ENCODE results near the gene LRSAM1. TPM values are rescaled to one million over a fixed set of nuclear protein-coding genes. Genes with fewer than 3 reads are reported as not detected.

LRSAM1 gene
- total RNA-seq, 1 donor from 2014 or later = 27.5 TPM

DNA sequence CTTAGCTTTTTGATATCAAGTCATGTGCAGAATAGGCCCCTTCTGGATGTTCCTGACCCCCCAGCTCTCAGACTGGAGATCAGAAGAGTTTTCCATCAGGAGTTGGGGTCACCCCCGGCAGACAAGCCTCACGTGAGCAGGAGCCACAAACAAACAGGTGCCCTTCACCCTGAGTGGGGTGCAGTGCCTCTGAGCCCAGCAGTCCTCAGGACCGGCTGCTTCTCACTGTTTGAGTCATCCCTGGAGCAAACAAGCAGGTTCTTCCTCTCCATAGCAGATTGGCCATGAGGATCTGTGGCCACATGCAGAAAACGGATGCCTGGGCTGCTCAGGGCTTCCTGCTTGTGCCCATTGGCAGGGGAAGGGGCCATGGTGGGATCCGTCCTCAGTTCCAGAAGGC, 47.0 kb downstream of the LRSAM1 start:
- no peak overlapping the region for H3K27ac Mint-ChIP-seq (ENCODE audit: unreplicated experiment)
- no peaks in the 10 kb centered on the region for H3K27me3 Mint-ChIP-seq (ENCODE audit: low read depth)
- no peaks in the 10 kb centered on the region for H3K9me3 Mint-ChIP-seq (ENCODE audit: low read depth)
- H3K4me1 Mint-ChIP-seq (ENCODE audit: low read depth) = peaks cover 5% of the 10 kb centered on the region
- no peak overlapping the region for H3K4me3 Mint-ChIP-seq (ENCODE audit: unreplicated experiment)
- peaks cover 11% of the 10 kb centered on the region for H3K36me3 Mint-ChIP-seq (ENCODE audit: low read depth)
- TF ChIP-seq, protein P1, sequence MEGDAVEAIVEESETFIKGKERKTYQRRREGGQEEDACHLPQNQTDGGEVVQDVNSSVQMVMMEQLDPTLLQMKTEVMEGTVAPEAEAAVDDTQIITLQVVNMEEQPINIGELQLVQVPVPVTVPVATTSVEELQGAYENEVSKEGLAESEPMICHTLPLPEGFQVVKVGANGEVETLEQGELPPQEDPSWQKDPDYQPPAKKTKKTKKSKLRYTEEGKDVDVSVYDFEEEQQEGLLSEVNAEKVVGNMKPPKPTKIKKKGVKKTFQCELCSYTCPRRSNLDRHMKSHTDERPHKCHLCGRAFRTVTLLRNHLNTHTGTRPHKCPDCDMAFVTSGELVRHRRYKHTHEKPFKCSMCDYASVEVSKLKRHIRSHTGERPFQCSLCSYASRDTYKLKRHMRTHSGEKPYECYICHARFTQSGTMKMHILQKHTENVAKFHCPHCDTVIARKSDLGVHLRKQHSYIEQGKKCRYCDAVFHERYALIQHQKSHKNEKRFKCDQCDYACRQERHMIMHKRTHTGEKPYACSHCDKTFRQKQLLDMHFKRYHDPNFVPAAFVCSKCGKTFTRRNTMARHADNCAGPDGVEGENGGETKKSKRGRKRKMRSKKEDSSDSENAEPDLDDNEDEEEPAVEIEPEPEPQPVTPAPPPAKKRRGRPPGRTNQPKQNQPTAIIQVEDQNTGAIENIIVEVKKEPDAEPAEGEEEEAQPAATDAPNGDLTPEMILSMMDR (IDR thresholded peaks at IDR 0.05) = no peak
- DNase-seq (ENCODE audit: low spot score) = no peak

DNA sequence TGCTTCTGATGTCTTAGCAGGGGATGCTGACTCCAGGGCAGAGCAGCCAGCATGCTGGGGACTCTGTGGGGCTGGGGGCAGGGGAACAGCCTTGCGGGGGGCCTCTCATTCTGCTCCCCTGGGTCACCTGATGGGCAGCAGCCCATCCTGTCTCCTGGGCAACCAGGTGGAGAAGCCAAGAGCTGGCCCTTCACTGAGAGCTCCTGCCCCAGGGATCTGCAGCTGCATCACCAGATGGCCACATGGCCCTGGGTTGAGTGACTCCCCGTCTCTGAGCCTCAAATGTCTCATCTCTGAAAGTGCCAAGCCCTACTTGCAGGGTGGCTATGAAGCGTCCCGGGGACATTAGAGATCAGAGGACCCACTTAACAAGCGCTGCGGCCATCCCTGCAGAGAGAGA, 49.1 kb downstream of the LRSAM1 start:
- TF ChIP-seq, protein P1 (IDR thresholded peaks at IDR 0.05) = no peak
- no peak overlapping the region for H3K27ac Mint-ChIP-seq (ENCODE audit: unreplicated experiment)

DNA sequence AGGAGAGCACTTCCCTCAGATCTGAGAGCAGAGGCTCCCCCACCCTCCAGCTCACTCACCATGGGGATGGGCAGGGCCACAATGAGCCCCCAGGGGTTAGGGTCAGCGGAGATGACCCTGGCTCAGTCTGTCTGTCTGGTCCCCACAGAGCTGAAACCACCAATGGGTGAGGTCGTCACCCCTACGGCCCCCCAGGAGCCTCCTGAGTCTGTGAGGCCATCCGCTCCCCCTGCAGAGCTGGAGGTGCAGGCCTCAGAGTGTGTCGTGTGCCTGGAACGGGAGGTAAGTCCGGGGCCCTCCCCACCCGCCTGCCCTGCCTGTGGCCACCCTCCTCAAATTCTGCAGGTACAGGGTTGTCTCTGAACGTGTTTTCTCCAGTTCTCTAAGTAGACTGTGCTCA, 49.6 kb downstream of the LRSAM1 start:
- Mint-ChIP-seq H3K27ac (ENCODE audit: unreplicated experiment) (no peak overlapping the region), H3K27me3 (ENCODE audit: low read depth) (no peaks in the 10 kb centered on the region), H3K9me3 (ENCODE audit: low read depth) (no peaks in the 10 kb centered on the region), H3K4me1 (ENCODE audit: low read depth) (peaks cover 5% of the 10 kb centered on the region), H3K36me3 (ENCODE audit: low read depth) (peaks cover 10% of the 10 kb centered on the region), H3K4me3 (ENCODE audit: unreplicated experiment) (no peak overlapping the region)
- no peak for DNase-seq (ENCODE audit: low spot score)
- TF ChIP-seq, protein P1 (IDR thresholded peaks at IDR 0.05) = no peak

More for the DNA sequence above, 49.1 kb downstream of the LRSAM1 start:
- Mint-ChIP-seq H3K36me3 (ENCODE audit: low read depth) (peaks cover 11% of the 10 kb centered on the region), H3K27me3 (ENCODE audit: low read depth) (no peaks in the 10 kb centered on the region), H3K4me1 (ENCODE audit: low read depth) (peaks cover 7% of the 10 kb centered on the region), H3K4me3 (ENCODE audit: unreplicated experiment) (no peak overlapping the region), H3K9me3 (ENCODE audit: low read depth) (no peaks in the 10 kb centered on the region)
- DNase-seq (ENCODE audit: low spot score) = no peak

DNA sequence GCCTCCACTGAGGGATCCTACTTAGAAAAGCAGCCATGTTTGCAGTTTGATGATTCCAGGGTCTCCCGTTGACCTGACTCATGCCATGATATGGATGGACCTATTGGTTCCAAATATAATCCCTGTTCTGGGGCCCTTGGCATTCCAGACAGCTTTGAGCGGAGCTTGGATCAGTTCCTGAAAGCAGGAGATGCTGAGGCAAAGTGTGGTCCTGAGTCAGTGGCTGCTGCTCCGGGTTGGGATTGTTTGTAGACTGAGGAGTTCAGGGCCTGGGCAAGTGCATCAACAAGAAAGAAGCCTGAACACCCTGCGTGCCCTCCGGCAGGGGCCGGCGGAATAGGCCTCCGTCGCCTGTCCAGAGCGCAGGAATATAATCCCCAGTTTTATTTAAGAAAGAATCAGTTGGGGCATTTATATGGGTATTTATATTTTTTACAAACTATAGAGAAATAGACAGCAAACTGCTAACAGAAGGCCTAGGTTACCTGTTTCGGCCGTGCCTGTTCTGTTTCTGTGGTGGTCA, 50.6 kb downstream of the LRSAM1 start:
- Mint-ChIP-seq H3K9me3 (ENCODE audit: low read depth) (no peaks in the 10 kb centered on the region), H3K36me3 (ENCODE audit: low read depth) (peaks cover 3% of the 10 kb centered on the region), H3K4me1 (ENCODE audit: low read depth) (peaks cover 5% of the 10 kb centered on the region), H3K27me3 (ENCODE audit: low read depth) (no peaks in the 10 kb centered on the region), H3K27ac (ENCODE audit: unreplicated experiment) (no peak overlapping the region), H3K4me3 (ENCODE audit: unreplicated experiment) (no peak overlapping the region)
- no peak for DNase-seq (ENCODE audit: low spot score)
- TF ChIP-seq, protein P1 (IDR thresholded peaks at IDR 0.05) = no peak

DNA sequence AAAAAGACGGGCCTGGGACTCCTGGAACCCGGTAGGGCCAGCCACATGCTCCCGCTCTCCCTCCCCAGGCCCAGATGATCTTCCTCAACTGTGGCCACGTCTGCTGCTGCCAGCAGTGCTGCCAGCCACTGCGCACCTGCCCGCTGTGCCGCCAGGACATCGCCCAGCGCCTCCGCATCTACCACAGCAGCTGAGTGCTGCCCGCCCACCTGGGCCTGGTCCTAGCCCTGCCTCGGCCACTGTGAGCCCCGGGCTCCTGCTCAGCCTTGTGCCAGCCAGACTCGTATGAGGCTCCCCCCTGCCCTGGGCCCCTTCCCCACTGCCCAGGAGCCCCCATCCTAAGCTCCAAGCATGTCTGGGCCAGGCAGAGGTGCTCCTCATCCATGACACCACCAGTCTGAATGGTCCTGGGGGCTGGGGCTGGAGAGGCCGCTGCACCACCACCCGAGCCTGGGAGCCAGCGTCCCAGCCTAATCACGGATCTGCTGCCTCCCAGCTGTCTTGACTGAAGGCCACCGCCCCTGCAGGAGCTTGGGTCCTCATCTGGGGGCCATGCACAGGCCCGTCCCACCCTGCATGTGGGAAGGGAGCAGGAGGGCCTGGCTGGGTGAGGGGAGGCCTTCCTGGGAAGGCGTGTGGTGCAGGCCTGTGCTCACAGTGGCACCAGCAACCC, 51.5 kb downstream of the LRSAM1 start:
- Mint-ChIP-seq H3K4me3 (ENCODE audit: unreplicated experiment) (no peak overlapping the region), H3K9me3 (ENCODE audit: low read depth) (no peaks in the 10 kb centered on the region), H3K27ac (ENCODE audit: unreplicated experiment) (no peak overlapping the region), H3K4me1 (ENCODE audit: low read depth) (peaks cover 5% of the 10 kb centered on the region), H3K36me3 (ENCODE audit: low read depth) (peaks cover 6% of the 10 kb centered on the region), H3K27me3 (ENCODE audit: low read depth) (no peaks in the 10 kb centered on the region)
- DNase-seq (ENCODE audit: low spot score) = no peak
- TF ChIP-seq, protein P1 (IDR thresholded peaks at IDR 0.05) = no peak

Data from chondrocyte (in vitro differentiated cells).